Progenitor cell of endocrine pancreas (in vitro differentiated cells): ENCODE data around the gene DRD1. TPM values are rescaled to one million over a fixed set of nuclear protein-coding genes. Genes with fewer than 3 reads are reported as not detected.
"Not testable (repeated sequence)": the region's sequence is repeated elsewhere in the genome, so short reads cannot be mapped to it uniquely, and the experiment has no call there.

ENCODE experiments used
- DNase-seq: peaks from one replicate; pipeline ENCODE4 v3.0.0; 2021; ENCODE audit warnings: low spot score; ENCODE audit not compliant: unreplicated experiment
- H3K27ac Mint-ChIP-seq: 2 replicates; pipeline ENCODE4 v1.8.0; 2021; ENCODE audit warnings: mild to moderate bottlenecking, moderate library complexity, mixed read lengths
- H3K27me3 Mint-ChIP-seq: 2 replicates; pipeline ENCODE4 v1.8.0; 2021; ENCODE audit warnings: mixed read lengths
- H3K36me3 Mint-ChIP-seq: 2 replicates; pipeline ENCODE4 v1.8.0; 2022; ENCODE audit warnings: mixed read lengths; ENCODE audit not compliant: insufficient read depth
- H3K4me1 Mint-ChIP-seq: 2 replicates; pipeline ENCODE4 v1.8.0; 2021; ENCODE audit warnings: low read depth, mixed read lengths
- H3K4me3 Mint-ChIP-seq: 2 replicates; pipeline ENCODE4 v1.8.0; 2021; ENCODE audit warnings: low read depth, mild to moderate bottlenecking, moderate library complexity, mixed read lengths
- H3K9me3 Mint-ChIP-seq: 2 replicates; pipeline ENCODE4 v1.8.0; 2021; ENCODE audit warnings: low read depth, mixed read lengths
- CTCF ChIP-seq: fragments of 200-600 bp; sonication (generic); IDR thresholded peaks from one replicate; pipeline ENCODE4 v1.5.0; 2021; ENCODE audit warnings: antibody characterized with exemption, mild to moderate bottlenecking; ENCODE audit not compliant: unreplicated experiment
- total RNA-seq: library from RNA; stranded (reverse); gene quantifications from 2 replicates; pipeline ENCODE4 v1.2.1, GENCODE V29; 2021

The DRD1 gene
- total RNA-seq, 1 donor from 2014 or later: not detected

GRCh38 chr5:175427762-175428161 lies 16.2 kb downstream of the DRD1 start:
- no peak for DNase-seq
- H3K27ac Mint-ChIP-seq: no peak overlapping the region
- no peak for TF ChIP-seq CTCF
- peaks cover 6% of the 10 kb centered on the region for H3K27me3 Mint-ChIP-seq
- H3K4me3 Mint-ChIP-seq: no peak overlapping the region
- H3K9me3 Mint-ChIP-seq: peaks cover 12% of the 10 kb centered on the region
- H3K4me1 Mint-ChIP-seq: peaks cover 1% of the 10 kb centered on the region
- H3K36me3 Mint-ChIP-seq: no peaks in the 10 kb centered on the region

GRCh38 chr5:175424594-175424993 lies 19.4 kb downstream of the DRD1 start:
- H3K27ac Mint-ChIP-seq, H3K4me3 Mint-ChIP-seq, H3K27me3 Mint-ChIP-seq, H3K4me1 Mint-ChIP-seq, H3K36me3 Mint-ChIP-seq, DNase-seq: not testable (repeated sequence)
- H3K9me3 Mint-ChIP-seq: peaks cover 10% of the 10 kb centered on the region

- no peak overlapping the region for H3K27ac Mint-ChIP-seq
Observed at GRCh38 chr5:175422058-175422457, 21.9 kb downstream of the DRD1 start.

GRCh38 chr5:175420383-175420782 lies 23.6 kb downstream of the DRD1 start:
- Mint-ChIP-seq H3K4me3 (no peak overlapping the region), H3K4me1 (peaks cover 1% of the 10 kb centered on the region), H3K36me3 (no peaks in the 10 kb centered on the region), H3K27ac (no peak overlapping the region), H3K9me3 (peaks cover 8% of the 10 kb centered on the region), H3K27me3 (no peaks in the 10 kb centered on the region)
- TF ChIP-seq CTCF: no peak
- DNase-seq: no peak

More at GRCh38 chr5:175422058-175422457, 21.9 kb downstream of the DRD1 start:
- H3K4me1 Mint-ChIP-seq: peaks cover 1% of the 10 kb centered on the region
- no peak overlapping the region for H3K4me3 Mint-ChIP-seq
- DNase-seq: no peak
- peaks cover 4% of the 10 kb centered on the region for H3K9me3 Mint-ChIP-seq
- TF ChIP-seq CTCF: no peak
- H3K27me3 Mint-ChIP-seq: no peaks in the 10 kb centered on the region
- no peaks in the 10 kb centered on the region for H3K36me3 Mint-ChIP-seq

- Mint-ChIP-seq H3K36me3 (no peaks in the 10 kb centered on the region), H3K4me1 (peaks cover 1% of the 10 kb centered on the region), H3K9me3 (peaks cover 8% of the 10 kb centered on the region), H3K4me3 (no peak overlapping the region), H3K27me3 (no peaks in the 10 kb centered on the region), H3K27ac (no peak overlapping the region)
- no peak for DNase-seq
- TF ChIP-seq CTCF: no peak
Observed at GRCh38 chr5:175418251-175418650, 25.7 kb downstream of the DRD1 start.

- no peak for TF ChIP-seq CTCF
- no peak for DNase-seq
- no peaks in the 10 kb centered on the region for H3K27me3 Mint-ChIP-seq
- H3K4me1 Mint-ChIP-seq: no peaks in the 10 kb centered on the region
- H3K9me3 Mint-ChIP-seq: peaks cover 8% of the 10 kb centered on the region
- H3K4me3 Mint-ChIP-seq: no peak overlapping the region
- no peak overlapping the region for H3K27ac Mint-ChIP-seq
- no peaks in the 10 kb centered on the region for H3K36me3 Mint-ChIP-seq
Observed at GRCh38 chr5:175417384-175417783, 26.6 kb downstream of the DRD1 start.
